SK-N-MC (cell line): Measurements from ENCODE around the gene KREMEN2.

Experiments used
- EZH2 ChIP-seq: fragments of 200-600 bp; sonication (generic); IDR thresholded peaks from one replicate; pipeline ENCODE4 v1.6.1; 2017; ENCODE audit warnings: antibody characterized with exemption
- FOXP2 ChIP-seq: optimal IDR thresholded peaks from 2 replicates; pipeline ENCODE3; 2011; ENCODE audit warnings: mild to moderate bottlenecking, moderate library complexity; ENCODE audit not compliant: insufficient read depth; ENCODE audit errors: extremely low read length, control extremely low read depth
- POLR2AphosphoS5 ChIP-seq: IDR thresholded peaks from 2 replicates; pipeline ENCODE4 v1.6.1; 2012; ENCODE audit warnings: mild to moderate bottlenecking, low read depth, low read length, borderline replicate concordance

DNA sequence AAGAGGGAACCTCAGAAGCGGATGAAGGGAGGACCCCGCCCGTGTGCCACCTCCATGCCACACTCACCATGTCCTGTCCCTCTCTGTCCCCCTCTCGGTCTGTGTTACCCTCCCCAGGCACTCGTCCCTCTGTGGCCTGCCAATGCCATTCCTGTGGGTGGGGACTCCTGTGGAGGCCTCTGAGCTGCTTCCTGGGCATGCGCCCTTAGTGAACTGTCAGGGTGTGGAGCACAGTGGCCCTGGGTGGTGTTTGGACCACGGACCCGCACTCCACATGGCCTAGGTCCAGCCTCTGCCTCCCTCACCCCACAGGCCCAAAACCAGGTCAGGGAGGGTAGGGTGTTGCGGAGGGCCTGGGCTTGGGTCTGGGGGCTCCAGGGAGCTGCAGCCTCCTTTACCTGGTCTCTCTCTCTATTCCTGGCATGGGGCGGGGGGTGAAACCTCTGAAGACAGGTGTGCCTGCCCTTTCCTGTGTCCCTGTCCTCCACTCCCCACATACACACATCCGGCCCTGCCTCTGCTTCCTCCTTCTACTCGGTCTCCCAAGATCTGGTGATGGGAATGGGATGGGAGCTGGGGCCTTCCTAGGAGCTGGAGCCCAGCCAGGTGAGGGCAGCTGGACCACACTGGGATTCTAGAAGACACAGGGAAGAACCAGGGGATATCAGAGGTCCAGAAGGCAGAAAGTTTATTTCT lies 27.6 kb downstream of the KREMEN2 start:
- TF ChIP-seq EZH2 (no peak), POLR2AphosphoS5 (no peak), FOXP2 (no peak)
